ENCODE data around the gene HVCN1.

Gene HVCN1

GRCh38 chr12:110613771-110614684, 74.9 kb downstream of the HVCN1 start, which contains the start of gene TCTN1:
TCTN1 (plus strand) TSS chr12:110614129; CDS start chr12:110614183, 54 bp downstream.
- peak; percentile 98 for DNase-seq

DNA sequence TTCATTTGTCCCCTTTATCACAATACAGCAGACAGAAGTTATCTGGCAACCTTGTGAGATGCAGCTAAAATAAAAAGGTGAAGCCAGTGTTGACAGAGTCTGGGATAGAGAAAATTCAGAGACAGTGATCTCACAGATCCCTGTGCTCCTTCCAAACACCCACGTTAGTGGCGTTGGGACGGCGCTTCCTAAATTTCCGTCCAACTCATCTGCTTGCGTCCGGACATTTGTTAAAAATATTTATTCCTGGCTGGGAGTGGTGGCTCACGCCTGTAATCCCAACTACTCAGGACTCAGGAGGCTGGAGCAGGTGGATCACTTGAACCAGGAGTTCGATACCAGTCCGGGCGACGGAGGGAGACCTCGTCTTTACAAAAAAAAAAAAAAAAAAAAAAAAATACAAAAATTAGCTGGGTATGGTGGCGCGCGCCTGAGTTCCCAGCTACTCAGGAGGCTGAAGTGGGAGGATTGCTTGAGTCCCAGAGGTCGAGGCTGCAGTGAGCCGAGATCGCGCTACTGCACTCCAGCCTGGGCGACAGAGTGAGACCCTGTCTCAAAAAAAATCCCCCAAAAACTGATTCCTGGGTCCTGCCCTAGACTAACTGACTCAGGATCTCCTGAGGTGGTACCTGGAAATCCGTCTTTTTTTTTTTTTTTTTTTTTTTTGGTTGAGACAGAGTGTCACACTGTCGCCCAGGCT, 75.7 kb downstream of the HVCN1 start:
- no peak for DNase-seq

DNA sequence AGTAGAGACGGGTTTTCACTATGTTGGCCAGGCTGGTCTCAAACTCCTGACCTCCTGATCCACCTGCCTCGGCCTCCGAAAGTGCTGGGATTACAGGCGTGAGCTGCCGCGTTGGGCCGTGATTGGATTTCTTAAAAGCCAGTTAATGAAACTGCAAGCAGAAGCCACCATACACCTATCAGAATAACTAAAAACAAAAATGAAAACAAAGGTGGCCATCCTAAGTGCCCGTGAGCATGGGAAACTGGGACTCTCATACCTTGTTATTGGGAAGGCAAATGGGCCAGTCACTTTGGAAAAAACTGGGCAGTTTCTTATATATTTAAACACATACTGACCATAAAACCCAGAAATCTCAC, 82.7 kb downstream of the HVCN1 start:
- DNase-seq = no peak

DNA sequence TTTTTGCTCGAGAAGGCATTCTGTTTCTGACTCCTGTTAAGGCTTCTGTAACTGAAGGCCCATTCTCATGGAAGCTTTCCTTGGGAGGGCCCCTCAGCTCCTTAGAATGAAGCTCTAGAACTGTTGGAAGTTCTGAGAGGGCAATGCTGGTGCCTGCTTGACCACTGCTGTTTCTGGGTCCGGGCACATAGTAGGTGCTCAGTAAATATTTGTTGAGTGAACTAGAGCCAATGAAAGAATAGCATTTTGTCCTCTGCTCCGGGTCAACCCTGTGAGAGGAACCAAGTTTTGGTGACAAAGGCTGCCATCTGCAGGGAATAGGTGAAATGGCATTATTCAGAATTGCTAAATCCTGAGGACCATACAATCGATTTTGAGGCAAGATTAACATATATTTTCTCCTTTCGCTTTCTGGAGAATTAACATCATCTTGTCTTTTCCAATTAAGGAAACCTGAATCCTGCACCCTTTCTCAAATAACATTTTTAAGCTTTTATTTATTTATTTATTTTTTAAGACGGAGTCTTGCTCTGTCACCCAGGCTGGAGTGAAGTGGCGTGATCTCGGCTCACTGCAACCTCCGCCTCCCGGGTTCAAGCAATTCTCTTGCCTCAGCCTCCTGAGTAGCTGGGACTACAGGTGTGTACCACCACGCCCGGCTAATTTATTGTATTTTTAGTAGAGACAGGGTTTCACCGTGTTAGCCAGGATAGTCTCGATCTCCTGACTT, 86.7 kb downstream of the HVCN1 start:
- DNase-seq = peak; percentile 86

DNA sequence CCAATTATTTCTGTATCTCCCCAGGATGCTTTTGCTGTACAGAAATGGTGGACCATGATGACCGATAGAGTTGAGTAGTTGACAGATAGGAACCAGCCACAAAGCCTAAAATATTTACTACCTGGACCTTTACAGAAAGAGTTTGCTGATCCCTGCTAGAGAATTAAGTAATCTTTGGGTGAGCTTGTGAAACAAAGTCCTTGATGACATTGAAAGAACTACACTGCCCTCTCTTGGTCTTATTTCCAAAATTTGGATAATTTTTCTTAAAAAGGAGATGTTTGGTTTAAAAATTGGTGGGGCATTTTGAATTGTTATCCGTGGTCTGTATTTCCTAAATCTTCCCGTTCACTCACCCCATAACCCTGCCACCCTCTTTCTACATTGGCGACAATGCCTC, 88.7 kb downstream of the HVCN1 start:
- DNase-seq = peak; percentile 88

- no peak for DNase-seq
These were observed 89.6 kb downstream of the HVCN1 start for GRCh38 chr12:110599334-110599733.

Data from hematopoietic multipotent progenitor cell treated with erythropoietin and hydrocortisone succinate and interleukin-3 and kit ligand, for 4 days (in vitro differentiated cells).